ENCODE measurements around the gene LNX1. TPM values are rescaled to one million over a fixed set of nuclear protein-coding genes. Genes with fewer than 3 reads are reported as not detected.

LNX1 gene
- total RNA-seq, 1 donor from 2014 or later = 13.0 TPM

DNA sequence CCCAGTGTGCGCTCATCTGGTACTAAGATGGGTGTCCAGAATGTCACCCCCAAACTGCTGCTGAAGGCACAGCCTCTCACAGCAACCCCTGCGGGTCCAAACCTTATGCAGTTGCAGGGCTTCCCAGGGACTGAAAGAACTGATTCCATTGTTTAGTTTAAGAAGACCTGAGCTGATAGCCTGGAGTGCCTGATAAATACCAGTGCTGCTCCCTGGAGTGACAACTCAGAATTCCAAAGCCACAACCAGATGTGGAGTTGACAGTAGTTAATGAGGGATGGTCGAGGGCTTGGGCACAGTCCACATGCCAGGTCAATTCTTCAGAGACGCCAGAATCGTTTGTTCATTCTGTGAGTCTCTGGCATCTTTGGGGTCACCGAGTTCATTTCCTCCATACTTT lies 71.2 kb downstream of the LNX1 start:
- H3K27ac Mint-ChIP-seq = no peak overlapping the region
- peaks cover 14% of the 10 kb centered on the region for H3K4me1 Mint-ChIP-seq
- TF ChIP-seq, protein P1, sequence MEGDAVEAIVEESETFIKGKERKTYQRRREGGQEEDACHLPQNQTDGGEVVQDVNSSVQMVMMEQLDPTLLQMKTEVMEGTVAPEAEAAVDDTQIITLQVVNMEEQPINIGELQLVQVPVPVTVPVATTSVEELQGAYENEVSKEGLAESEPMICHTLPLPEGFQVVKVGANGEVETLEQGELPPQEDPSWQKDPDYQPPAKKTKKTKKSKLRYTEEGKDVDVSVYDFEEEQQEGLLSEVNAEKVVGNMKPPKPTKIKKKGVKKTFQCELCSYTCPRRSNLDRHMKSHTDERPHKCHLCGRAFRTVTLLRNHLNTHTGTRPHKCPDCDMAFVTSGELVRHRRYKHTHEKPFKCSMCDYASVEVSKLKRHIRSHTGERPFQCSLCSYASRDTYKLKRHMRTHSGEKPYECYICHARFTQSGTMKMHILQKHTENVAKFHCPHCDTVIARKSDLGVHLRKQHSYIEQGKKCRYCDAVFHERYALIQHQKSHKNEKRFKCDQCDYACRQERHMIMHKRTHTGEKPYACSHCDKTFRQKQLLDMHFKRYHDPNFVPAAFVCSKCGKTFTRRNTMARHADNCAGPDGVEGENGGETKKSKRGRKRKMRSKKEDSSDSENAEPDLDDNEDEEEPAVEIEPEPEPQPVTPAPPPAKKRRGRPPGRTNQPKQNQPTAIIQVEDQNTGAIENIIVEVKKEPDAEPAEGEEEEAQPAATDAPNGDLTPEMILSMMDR (IDR thresholded peaks at IDR 0.05; ENCODE audit: unreplicated experiment) = no peak
- H3K9me3 Mint-ChIP-seq = peaks cover 5% of the 10 kb centered on the region
- no peaks in the 10 kb centered on the region for H3K27me3 Mint-ChIP-seq (ENCODE audit: low read depth)
- H3K4me3 Mint-ChIP-seq = no peak overlapping the region
- no peaks in the 10 kb centered on the region for H3K36me3 Mint-ChIP-seq
- no peak for DNase-seq (ENCODE audit: low spot score in 2 of 2, unreplicated experiment in 2 of 2)

DNA sequence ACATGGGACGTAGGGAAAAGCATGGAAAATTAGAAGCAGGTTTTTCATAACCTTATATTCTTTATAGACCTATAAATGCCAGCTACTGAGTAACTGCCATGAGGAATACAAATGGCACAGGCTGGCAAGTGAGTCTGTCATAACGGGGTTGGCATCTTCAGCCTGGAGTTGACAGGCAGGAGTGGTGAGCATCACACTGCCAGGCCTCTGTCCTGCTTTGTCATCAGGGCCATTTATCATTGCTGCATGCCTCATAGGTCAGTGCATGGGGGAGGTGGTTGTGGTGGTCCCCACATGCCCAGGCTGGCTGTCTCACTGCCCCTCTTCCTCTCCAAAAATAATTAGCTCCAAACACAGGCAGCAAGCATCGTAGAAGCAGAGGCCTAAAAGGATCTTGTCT lies 72.5 kb downstream of the LNX1 start:
- Mint-ChIP-seq H3K27me3 (ENCODE audit: low read depth) (no peaks in the 10 kb centered on the region), H3K27ac (no peak overlapping the region), H3K4me1 (peaks cover 14% of the 10 kb centered on the region), H3K9me3 (peaks cover 5% of the 10 kb centered on the region), H3K4me3 (no peak overlapping the region), H3K36me3 (no peaks in the 10 kb centered on the region)
- TF ChIP-seq, protein P1 (IDR thresholded peaks at IDR 0.05; ENCODE audit: unreplicated experiment) = no peak
- no peak for DNase-seq (ENCODE audit: low spot score in 2 of 2, unreplicated experiment in 2 of 2)

DNA sequence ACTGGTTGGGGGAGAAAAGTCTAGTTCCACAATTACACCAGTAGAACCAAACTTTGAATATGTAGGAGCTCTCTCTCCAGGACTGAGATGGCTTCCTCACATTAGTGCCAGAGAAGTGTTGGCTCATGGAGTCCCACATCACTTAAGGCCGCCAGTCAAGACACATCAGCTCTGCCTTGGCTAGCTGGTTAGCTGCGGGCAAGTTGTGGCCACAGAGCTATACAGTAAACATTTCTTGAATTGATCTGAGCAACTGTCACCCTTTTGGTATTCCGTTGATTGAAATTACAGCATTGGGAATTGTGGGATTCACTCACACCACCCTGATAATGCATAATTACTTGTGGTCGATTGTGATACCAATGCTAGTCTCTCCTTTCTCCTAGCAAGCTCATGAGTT lies 76.2 kb downstream of the LNX1 start:
- H3K27me3 Mint-ChIP-seq (ENCODE audit: low read depth) = no peaks in the 10 kb centered on the region

DNA sequence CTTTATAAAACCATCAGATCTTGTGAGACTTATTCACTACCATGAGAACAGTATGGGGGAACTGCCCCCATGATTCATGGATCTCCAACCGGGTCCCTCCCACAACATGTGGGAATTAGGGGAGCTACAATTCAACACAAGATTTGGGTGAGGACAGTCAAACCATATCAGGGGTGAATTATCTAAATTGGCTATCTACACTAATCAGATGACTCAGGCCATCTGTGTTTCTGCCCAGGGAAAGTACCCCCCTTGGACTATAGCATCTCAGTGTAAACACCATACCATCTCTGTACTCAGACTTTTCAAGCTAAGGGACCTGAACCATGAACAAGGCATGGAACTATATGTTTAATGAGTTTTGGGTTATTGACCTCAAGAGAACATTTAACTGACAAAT lies 76.8 kb downstream of the LNX1 start:
- Mint-ChIP-seq H3K36me3 (no peaks in the 10 kb centered on the region), H3K27ac (no peak overlapping the region), H3K4me3 (no peak overlapping the region), H3K27me3 (ENCODE audit: low read depth) (no peaks in the 10 kb centered on the region), H3K9me3 (no peaks in the 10 kb centered on the region), H3K4me1 (peaks cover 5% of the 10 kb centered on the region)
- no peak for DNase-seq (ENCODE audit: low spot score in 2 of 2, unreplicated experiment in 2 of 2)
- TF ChIP-seq, protein P1 (IDR thresholded peaks at IDR 0.05; ENCODE audit: unreplicated experiment) = no peak

More for the DNA sequence above, 76.2 kb downstream of the LNX1 start:
- peaks cover 5% of the 10 kb centered on the region for H3K4me1 Mint-ChIP-seq
- no peaks in the 10 kb centered on the region for H3K9me3 Mint-ChIP-seq
- no peak overlapping the region for H3K4me3 Mint-ChIP-seq
- no peak for DNase-seq (ENCODE audit: low spot score in 2 of 2, unreplicated experiment in 2 of 2)
- TF ChIP-seq, protein P1 (IDR thresholded peaks at IDR 0.05; ENCODE audit: unreplicated experiment) = no peak
- no peak overlapping the region for H3K27ac Mint-ChIP-seq
- H3K36me3 Mint-ChIP-seq = no peaks in the 10 kb centered on the region

DNA sequence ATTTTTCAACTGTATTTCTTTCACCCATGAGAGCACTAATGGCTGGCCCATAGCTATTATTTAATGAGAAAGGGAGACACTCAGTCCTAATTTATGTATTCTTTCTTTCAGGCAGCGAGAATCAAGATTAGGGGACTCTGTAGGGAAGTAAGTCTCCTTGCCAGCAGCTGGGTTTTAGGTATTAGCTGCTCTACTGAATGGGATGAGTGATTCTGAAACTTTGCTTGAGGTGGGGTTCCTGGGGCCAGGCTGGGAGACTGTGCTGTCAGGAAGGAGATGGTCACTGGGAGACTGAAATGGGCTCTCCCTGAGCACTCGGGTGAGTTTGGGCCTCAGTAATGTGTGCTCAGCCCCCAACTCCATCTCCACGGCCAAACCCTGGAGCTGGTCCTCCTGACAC lies 78.7 kb downstream of the LNX1 start:
- H3K36me3 Mint-ChIP-seq = no peaks in the 10 kb centered on the region
- H3K27ac Mint-ChIP-seq = no peak overlapping the region
- no peak for DNase-seq (ENCODE audit: low spot score in 2 of 2, unreplicated experiment in 2 of 2)
- no peaks in the 10 kb centered on the region for H3K27me3 Mint-ChIP-seq (ENCODE audit: low read depth)
- peaks cover 5% of the 10 kb centered on the region for H3K4me1 Mint-ChIP-seq
- TF ChIP-seq, protein P1 (IDR thresholded peaks at IDR 0.05; ENCODE audit: unreplicated experiment) = no peak
- no peaks in the 10 kb centered on the region for H3K9me3 Mint-ChIP-seq
- H3K4me3 Mint-ChIP-seq = no peak overlapping the region

DNA sequence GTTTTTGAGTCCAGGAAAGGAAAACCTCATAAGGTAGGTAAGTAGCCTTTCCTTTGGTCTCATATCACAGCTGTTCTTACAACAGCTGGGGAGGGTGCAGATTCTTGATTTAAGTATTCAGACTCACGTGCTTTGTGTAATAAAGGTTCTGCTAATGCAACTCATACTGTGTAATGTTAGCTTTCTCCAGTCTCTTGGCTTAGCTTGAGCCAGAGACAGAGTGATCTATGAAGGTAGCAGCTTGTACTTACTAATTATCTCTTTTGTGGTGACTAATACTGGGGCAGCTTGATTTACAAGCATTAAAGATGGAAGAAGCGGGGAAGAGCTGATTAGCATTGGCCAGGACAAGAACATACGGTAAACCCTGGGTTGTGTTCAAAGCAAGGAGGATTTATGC lies 80.3 kb downstream of the LNX1 start:
- no peaks in the 10 kb centered on the region for H3K9me3 Mint-ChIP-seq
- H3K27ac Mint-ChIP-seq = no peak overlapping the region
- no peaks in the 10 kb centered on the region for H3K27me3 Mint-ChIP-seq (ENCODE audit: low read depth)
- H3K4me1 Mint-ChIP-seq = peaks cover 5% of the 10 kb centered on the region
- no peak for DNase-seq (ENCODE audit: low spot score in 2 of 2, unreplicated experiment in 2 of 2)
- H3K4me3 Mint-ChIP-seq = no peak overlapping the region
- TF ChIP-seq, protein P1 (IDR thresholded peaks at IDR 0.05; ENCODE audit: unreplicated experiment) = no peak
- peaks cover 4% of the 10 kb centered on the region for H3K36me3 Mint-ChIP-seq

Data from mesothelial cell of epicardium (in vitro differentiated cells).